Neural cell (in vitro differentiated cells): ENCODE results near the gene RCOR3. TPM values are rescaled to one million over a fixed set of nuclear protein-coding genes. Genes with fewer than 3 reads are reported as not detected.

Source experiments
- H2AFZ ChIP-seq: fragments of 200-600, 300-800 bp; sonication (generic), shearing (Covaris generic); 2 replicates; pipeline ENCODE4 v1.6.0; 2014; ENCODE audit warnings: low read depth, mild to moderate bottlenecking, antibody characterized with exemption, low read length, moderate library complexity
- H3F3A ChIP-seq: fragments of 200-600 bp; shearing (Covaris generic); 2 replicates; pipeline ENCODE4 v1.6.1; 2016; ENCODE audit warnings: mild to moderate bottlenecking, moderate library complexity, mixed read lengths, antibody characterized with exemption, low read length; ENCODE audit not compliant: insufficient read depth, poor library complexity, severe bottlenecking
- H3K27ac ChIP-seq: fragments of 200-600, 300-800 bp; sonication (generic), shearing (Covaris generic); 2 replicates; pipeline ENCODE4 v1.5.1; 2014; ENCODE audit warnings: mild to moderate bottlenecking, low read length, moderate library complexity
- H3K27me3 ChIP-seq: fragments of 300-800, 200-600 bp; sonication (generic), shearing (Covaris generic); 2 replicates; pipeline ENCODE4 v1.6.0; 2014; ENCODE audit warnings: mild to moderate bottlenecking, low read depth, low read length, moderate library complexity; ENCODE audit not compliant: insufficient read depth
- H3K36me3 ChIP-seq: fragments of 300-800, 200-600 bp; sonication (generic), shearing (Covaris generic); 2 replicates; pipeline ENCODE4 v1.5.1; 2014; ENCODE audit warnings: mild to moderate bottlenecking, antibody characterized with exemption, low read length, moderate library complexity; ENCODE audit not compliant: insufficient read depth
- H3K4me2 ChIP-seq: fragments of 300-800, 200-600 bp; sonication (generic), shearing (Covaris generic); 2 replicates; pipeline ENCODE4 v1.6.0; 2014; ENCODE audit warnings: mild to moderate bottlenecking, low read length
- H3K4me3 ChIP-seq: fragments of 300-800, 200-600 bp; sonication (generic), shearing (Covaris generic); 2 replicates; pipeline ENCODE4 v1.5.1; 2014; ENCODE audit warnings: mild to moderate bottlenecking, low read length, moderate library complexity
- H3K79me2 ChIP-seq: fragments of 200-600 bp; shearing (Covaris generic); replicated peaks from 2 replicates; pipeline ENCODE4 v1.6.0; 2014; ENCODE audit warnings: mild to moderate bottlenecking, low read length, moderate library complexity; ENCODE audit not compliant: insufficient read depth
- H3K9ac ChIP-seq: fragments of 300-800, 200-600 bp; sonication (generic), shearing (Covaris generic); 2 replicates; pipeline ENCODE4 v1.6.1; 2016; ENCODE audit warnings: mild to moderate bottlenecking, low read length, mixed read lengths
- H3K9me2 ChIP-seq: fragments of 200-600 bp; shearing (Covaris generic); 2 replicates; pipeline ENCODE4 v1.6.1; 2016; ENCODE audit warnings: mild to moderate bottlenecking, low read length, mixed read lengths; ENCODE audit not compliant: insufficient read depth
- H3K9me3 ChIP-seq: fragments of 200-600, 300-800 bp; sonication (generic), shearing (Covaris generic); 2 replicates; pipeline ENCODE4 v1.6.1; 2016; ENCODE audit warnings: mild to moderate bottlenecking, mixed run types, low read length, moderate library complexity, mixed read lengths
- H4K20me1 ChIP-seq: fragments of 200-600 bp; shearing (Covaris generic); 2 replicates; pipeline ENCODE4 v1.6.1; 2016; ENCODE audit warnings: mild to moderate bottlenecking, mixed run types; ENCODE audit not compliant: insufficient read depth
- EP300 ChIP-seq: fragments of 450-650 bp; conservative IDR thresholded peaks from 2 replicates; pipeline ENCODE4 v1.6.1; 2014; ENCODE audit warnings: antibody characterized with exemption, mild to moderate bottlenecking, moderate library complexity; ENCODE audit not compliant: poor library complexity, severe bottlenecking
- EZH2 ChIP-seq: fragments of 200-600, 300-800 bp; shearing (Covaris generic), sonication (generic); IDR thresholded peaks from 2 replicates; pipeline ENCODE4 v1.6.1; 2014; ENCODE audit warnings: antibody characterized with exemption, low read length, borderline replicate concordance, mild to moderate bottlenecking; ENCODE audit not compliant: insufficient read depth, poor library complexity, severe bottlenecking
- MXI1 ChIP-seq: fragments of 450-650 bp; conservative IDR thresholded peaks from 2 replicates; pipeline ENCODE4 v1.6.1; 2014; ENCODE audit warnings: antibody characterized with exemption, mild to moderate bottlenecking; ENCODE audit not compliant: poor library complexity, severe bottlenecking
- POLR2AphosphoS5 ChIP-seq: IDR thresholded peaks from 2 replicates; pipeline ENCODE4 v1.6.1; 2012
- RAD21 ChIP-seq: fragments of 450-650 bp; conservative IDR thresholded peaks from 2 replicates; pipeline ENCODE4 v1.6.1; 2014; ENCODE audit warnings: antibody characterized with exemption, mild to moderate bottlenecking, moderate library complexity
- SMC3 ChIP-seq: fragments of 450-650 bp; conservative IDR thresholded peaks from 2 replicates; pipeline ENCODE4 v1.6.1; 2014; ENCODE audit warnings: antibody characterized with exemption, mild to moderate bottlenecking, moderate library complexity; ENCODE audit not compliant: poor library complexity
- TAF1 ChIP-seq: IDR thresholded peaks from 2 replicates; pipeline ENCODE4 v1.6.1; 2012; ENCODE audit warnings: low read depth
- polyA minus RNA-seq: library from RNA; depleted of rRNA, polyadenylated mRNA; stranded (reverse); fragments of >200 nt; gene quantifications from 2 replicates; pipeline ENCODE4 v1.2.3, GENCODE V29; 2014
- polyA plus RNA-seq: library from polyadenylated mRNA; depleted of rRNA; stranded (reverse); fragments of >200 nt; gene quantifications from 2 replicates; pipeline ENCODE4 v1.2.3, GENCODE V29; 2014
- TF ChIP-seq, protein P1 (sequence below): IDR thresholded peaks from 2 replicates; pipeline ENCODE4 v1.6.1; 2012; ENCODE audit warnings: borderline replicate concordance
- TF ChIP-seq, protein P2 (sequence below): fragments of 450-650 bp; IDR thresholded peaks from 2 replicates; pipeline ENCODE4 v1.5.1; 2014; ENCODE audit warnings: antibody characterized with exemption, mild to moderate bottlenecking, moderate library complexity; ENCODE audit not compliant: poor library complexity, severe bottlenecking

RCOR3 gene
- polyA plus RNA-seq (43.8 and 61.6 TPM in 2 replicates), polyA minus RNA-seq (79.1 and 90.5 TPM in 2 replicates)

DNA sequence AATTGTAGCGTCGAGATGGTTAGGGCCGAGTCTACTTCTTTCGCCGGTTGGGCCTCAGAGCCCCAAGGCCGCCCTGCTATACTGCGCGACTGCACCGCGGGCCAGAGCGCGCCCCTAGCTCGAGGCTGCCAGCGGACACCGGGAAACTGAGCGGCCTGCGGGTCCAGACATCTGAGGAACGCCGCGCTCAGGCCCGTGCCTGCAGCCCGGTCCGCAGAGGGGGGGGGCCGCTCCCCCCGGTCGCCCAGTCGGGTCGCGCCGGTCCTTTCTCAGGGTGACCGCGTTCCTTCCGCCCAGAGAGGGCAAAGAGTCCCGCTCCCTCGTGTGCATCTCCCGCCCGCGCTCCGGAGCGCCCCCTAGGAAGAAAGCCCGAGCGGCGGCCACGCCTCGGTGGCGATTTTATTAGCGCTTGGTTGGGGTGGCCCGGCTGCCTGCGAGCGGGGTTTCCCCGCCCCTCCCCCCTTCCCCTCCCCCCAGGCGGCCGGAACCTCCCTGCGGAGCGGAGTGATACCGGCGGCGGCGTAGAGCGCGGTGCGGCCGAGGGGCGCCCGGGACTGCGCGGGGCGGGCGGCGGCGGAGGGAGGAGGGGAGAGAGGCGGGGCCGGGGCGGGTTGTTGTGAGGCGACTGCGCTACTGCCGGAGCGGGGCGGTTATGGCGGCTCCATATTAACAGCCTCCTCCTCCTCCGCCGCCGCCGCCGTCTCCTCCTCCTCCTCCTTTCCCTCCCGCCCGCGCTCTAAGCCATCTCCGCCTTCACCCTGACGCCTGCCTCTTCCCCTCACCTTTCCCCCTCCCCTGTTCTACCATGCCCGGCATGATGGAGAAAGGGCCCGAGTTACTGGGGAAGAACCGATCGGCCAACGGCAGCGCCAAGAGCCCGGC lies at the start of gene RCOR3:
TSS of gene RCOR3 (plus strand) at position 611 of the 882 bp plus-strand sequence. CDS start at position 806, 195 bp downstream.
- Histone ChIP-seq H2AFZ (peak within 1 kb of the TSS; percentile 96), H3K9me2 (no peaks in the 10 kb centered on the region), H3F3A (peaks cover 7% of the 10 kb centered on the region), H4K20me1 (no peaks in the 10 kb centered on the region), H3K27me3 (no peaks in the 10 kb centered on the region), H3K36me3 (no peaks in the 10 kb centered on the region), H3K9me3 (no peaks in the 10 kb centered on the region), H3K4me2 (peak within 1 kb of the TSS; percentile 97), H3K27ac (peak within 1 kb of the TSS; percentile 97), H3K79me2 (peaks cover 17% of the 10 kb centered on the region), H3K4me3 (peak within 1 kb of the TSS; percentile 85), H3K9ac (peak within 1 kb of the TSS; percentile 92)
- TF ChIP-seq, protein P1, sequence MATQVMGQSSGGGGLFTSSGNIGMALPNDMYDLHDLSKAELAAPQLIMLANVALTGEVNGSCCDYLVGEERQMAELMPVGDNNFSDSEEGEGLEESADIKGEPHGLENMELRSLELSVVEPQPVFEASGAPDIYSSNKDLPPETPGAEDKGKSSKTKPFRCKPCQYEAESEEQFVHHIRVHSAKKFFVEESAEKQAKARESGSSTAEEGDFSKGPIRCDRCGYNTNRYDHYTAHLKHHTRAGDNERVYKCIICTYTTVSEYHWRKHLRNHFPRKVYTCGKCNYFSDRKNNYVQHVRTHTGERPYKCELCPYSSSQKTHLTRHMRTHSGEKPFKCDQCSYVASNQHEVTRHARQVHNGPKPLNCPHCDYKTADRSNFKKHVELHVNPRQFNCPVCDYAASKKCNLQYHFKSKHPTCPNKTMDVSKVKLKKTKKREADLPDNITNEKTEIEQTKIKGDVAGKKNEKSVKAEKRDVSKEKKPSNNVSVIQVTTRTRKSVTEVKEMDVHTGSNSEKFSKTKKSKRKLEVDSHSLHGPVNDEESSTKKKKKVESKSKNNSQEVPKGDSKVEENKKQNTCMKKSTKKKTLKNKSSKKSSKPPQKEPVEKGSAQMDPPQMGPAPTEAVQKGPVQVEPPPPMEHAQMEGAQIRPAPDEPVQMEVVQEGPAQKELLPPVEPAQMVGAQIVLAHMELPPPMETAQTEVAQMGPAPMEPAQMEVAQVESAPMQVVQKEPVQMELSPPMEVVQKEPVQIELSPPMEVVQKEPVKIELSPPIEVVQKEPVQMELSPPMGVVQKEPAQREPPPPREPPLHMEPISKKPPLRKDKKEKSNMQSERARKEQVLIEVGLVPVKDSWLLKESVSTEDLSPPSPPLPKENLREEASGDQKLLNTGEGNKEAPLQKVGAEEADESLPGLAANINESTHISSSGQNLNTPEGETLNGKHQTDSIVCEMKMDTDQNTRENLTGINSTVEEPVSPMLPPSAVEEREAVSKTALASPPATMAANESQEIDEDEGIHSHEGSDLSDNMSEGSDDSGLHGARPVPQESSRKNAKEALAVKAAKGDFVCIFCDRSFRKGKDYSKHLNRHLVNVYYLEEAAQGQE, result peak; percentile 72
- TF ChIP-seq RAD21 (no peak), EZH2 (no peak), SMC3 (no peak), POLR2AphosphoS5 (peak; percentile 70), EP300 (peak; percentile 24), MXI1 (peak; percentile 12), TAF1 (peak; percentile 54)
- TF ChIP-seq, protein P2, sequence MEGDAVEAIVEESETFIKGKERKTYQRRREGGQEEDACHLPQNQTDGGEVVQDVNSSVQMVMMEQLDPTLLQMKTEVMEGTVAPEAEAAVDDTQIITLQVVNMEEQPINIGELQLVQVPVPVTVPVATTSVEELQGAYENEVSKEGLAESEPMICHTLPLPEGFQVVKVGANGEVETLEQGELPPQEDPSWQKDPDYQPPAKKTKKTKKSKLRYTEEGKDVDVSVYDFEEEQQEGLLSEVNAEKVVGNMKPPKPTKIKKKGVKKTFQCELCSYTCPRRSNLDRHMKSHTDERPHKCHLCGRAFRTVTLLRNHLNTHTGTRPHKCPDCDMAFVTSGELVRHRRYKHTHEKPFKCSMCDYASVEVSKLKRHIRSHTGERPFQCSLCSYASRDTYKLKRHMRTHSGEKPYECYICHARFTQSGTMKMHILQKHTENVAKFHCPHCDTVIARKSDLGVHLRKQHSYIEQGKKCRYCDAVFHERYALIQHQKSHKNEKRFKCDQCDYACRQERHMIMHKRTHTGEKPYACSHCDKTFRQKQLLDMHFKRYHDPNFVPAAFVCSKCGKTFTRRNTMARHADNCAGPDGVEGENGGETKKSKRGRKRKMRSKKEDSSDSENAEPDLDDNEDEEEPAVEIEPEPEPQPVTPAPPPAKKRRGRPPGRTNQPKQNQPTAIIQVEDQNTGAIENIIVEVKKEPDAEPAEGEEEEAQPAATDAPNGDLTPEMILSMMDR, result peak; percentile 61

DNA sequence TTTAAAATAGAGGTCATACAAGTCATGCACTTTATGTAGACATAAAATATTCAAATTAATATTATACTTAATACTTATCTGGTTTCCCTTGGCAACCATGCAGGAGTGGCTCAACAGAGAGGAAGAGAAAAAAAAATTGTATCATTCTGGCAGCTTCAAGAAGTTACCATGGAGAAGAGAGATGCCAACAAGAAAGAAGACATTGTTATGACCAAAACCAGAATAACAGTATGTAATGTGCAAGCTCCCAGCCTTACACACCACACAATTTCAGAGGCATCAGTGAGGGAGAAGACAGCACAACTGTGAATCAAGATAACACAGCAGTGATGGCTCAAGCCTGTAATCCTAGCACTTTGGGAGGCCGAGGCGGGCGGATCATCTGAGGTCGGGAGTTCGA lies 49.1 kb upstream of the RCOR3 start:
- no peak overlapping the region for H2AFZ ChIP-seq
- H3K4me3 ChIP-seq, result no peak overlapping the region
- H3K27ac ChIP-seq, result no peak overlapping the region
- H3K36me3 ChIP-seq, result no peaks in the 10 kb centered on the region
- no peak overlapping the region for H3K9ac ChIP-seq
- no peaks in the 10 kb centered on the region for H3K27me3 ChIP-seq
- H3K79me2 ChIP-seq, result no peaks in the 10 kb centered on the region
- TF ChIP-seq, protein P1, result no peak
- TF ChIP-seq RAD21, result no peak
- TF ChIP-seq, protein P2, result no peak
- H3K4me2 ChIP-seq, result no peak overlapping the region
- no peaks in the 10 kb centered on the region for H3K9me3 ChIP-seq
- H3K9me2 ChIP-seq, result no peaks in the 10 kb centered on the region
- no peaks in the 10 kb centered on the region for H3F3A ChIP-seq
- no peaks in the 10 kb centered on the region for H4K20me1 ChIP-seq
